ENCODE measurements around the gene ARID5A. TPM values are rescaled to one million over a fixed set of nuclear protein-coding genes. Genes with fewer than 3 reads are reported as not detected.
A peak's percentile ranks its signal among the peaks of the same experiment; 100 is the strongest.

Gene ARID5A
- total and polyA plus RNA-seq, 4 donors: 5.2 to 12.2 (median 9.5) TPM

- Histone ChIP-seq H3K9me3 (ENCODE audit: control insufficient read depth, insufficient read depth, low read length) (no peaks in the 10 kb centered on the region), H3K27ac (ENCODE audit: low read depth, low read length) (no peak overlapping the region)
- WGBS (ENCODE audit: insufficient coverage): 16% methylated on average over 6 of the region's 6 CpGs
These were observed 11.2 kb downstream of the ARID5A start for GRCh38 chr2:96547731-96548171.

DNA sequence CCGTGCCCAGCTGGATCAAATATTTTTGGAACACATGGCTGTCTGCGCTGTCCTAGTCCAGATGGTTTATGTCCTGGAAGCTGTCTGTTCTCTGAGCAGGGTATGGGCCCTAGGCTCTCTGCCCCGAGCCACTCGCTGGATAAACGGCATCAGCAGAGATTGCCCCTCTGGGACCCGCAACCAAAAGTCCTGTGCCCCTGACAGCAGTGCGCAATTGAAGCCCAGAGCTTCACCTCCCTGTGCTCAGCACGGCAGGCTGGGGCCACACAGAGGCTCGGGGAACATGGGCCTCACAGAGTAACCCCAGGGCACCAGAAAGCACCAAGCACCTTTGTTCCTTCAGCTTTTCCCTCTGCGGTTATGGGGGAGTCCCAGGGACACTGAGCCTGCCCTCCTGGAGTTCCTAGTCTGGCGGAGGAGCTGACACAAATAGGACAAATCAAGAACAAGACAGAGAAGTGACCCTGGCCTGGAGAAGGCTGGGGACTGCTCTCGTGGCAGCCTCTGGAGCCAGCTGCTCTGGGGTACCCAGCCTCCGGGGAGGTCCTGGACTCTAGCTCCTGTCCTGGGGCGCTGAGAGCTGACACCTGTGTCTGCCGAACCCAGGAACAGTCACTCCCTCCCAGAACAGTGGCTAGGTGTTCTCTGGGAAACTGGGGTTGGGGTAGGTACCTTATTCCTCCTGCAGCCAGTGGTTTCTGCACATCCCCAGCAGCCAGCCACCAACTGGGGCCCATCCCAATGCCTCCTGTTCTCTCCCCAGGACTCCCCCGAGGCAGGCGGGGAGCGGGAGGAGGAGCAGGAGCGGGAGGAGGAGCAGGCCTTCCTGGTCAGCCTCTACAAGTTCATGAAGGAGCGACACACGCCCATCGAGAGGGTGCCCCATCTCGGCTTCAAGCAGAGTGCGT is 12.3 kb downstream of the ARID5A start:
- Histone ChIP-seq H3K9me3 (ENCODE audit: control insufficient read depth, insufficient read depth, low read length) (no peaks in the 10 kb centered on the region), H3K36me3 (ENCODE audit: control insufficient read depth, insufficient read depth, low read length) (peaks cover 58% of the 10 kb centered on the region), H3K4me1 (ENCODE audit: control insufficient read depth, insufficient read depth, low read length) (peaks cover 14% of the 10 kb centered on the region), H3K27me3 (ENCODE audit: control insufficient read depth, insufficient read depth, low read length) (no peaks in the 10 kb centered on the region), H3K27ac (ENCODE audit: low read depth, low read length) (no peak overlapping the region), H3K4me3 (ENCODE audit: low read depth, low read length) (no peak overlapping the region)
- 89% methylated on average over 23 of the region's 24 CpGs for WGBS (ENCODE audit: insufficient coverage)
- no peak for DNase-seq (ENCODE audit: low read depth in 4 of 6, low spot score in 6 of 6)

More at GRCh38 chr2:96547731-96548171, 11.2 kb downstream of the ARID5A start:
- Histone ChIP-seq H3K4me3 (ENCODE audit: low read depth, low read length) (no peak overlapping the region), H3K4me1 (ENCODE audit: control insufficient read depth, insufficient read depth, low read length) (peaks cover 14% of the 10 kb centered on the region), H3K27me3 (ENCODE audit: control insufficient read depth, insufficient read depth, low read length) (no peaks in the 10 kb centered on the region), H3K36me3 (ENCODE audit: control insufficient read depth, insufficient read depth, low read length) (peaks cover 50% of the 10 kb centered on the region)
- DNase-seq (ENCODE audit: low read depth in 4 of 6, low spot score in 6 of 6): peak in 2 of 6 donors; percentile 71 to 79

DNA sequence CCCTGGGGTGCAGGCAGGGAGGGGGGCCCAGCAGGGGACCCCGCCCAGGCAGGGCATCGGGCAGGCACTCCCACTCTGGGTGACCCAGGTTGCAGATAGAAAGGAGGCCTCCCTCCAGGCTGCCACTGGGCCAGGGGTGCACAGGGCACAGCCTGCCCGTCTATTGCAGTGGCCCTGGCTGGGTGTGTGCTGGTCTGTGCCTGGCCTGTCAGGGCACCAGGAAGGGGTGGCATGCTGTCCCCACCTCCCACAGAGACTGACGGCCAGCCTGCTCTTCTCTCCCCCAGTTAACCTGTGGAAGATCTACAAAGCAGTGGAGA is 12.9 kb downstream of the ARID5A start:
- no peak for DNase-seq (ENCODE audit: low read depth in 4 of 6, low spot score in 6 of 6)
- WGBS (ENCODE audit: insufficient coverage): 77% methylated on average over 4 of the region's 4 CpGs
- Histone ChIP-seq H3K36me3 (ENCODE audit: control insufficient read depth, insufficient read depth, low read length) (peaks cover 58% of the 10 kb centered on the region), H3K9me3 (ENCODE audit: control insufficient read depth, insufficient read depth, low read length) (no peaks in the 10 kb centered on the region), H3K27ac (ENCODE audit: low read depth, low read length) (no peak overlapping the region), H3K4me1 (ENCODE audit: control insufficient read depth, insufficient read depth, low read length) (peaks cover 18% of the 10 kb centered on the region), H3K4me3 (ENCODE audit: low read depth, low read length) (no peak overlapping the region), H3K27me3 (ENCODE audit: control insufficient read depth, insufficient read depth, low read length) (no peaks in the 10 kb centered on the region)

DNA sequence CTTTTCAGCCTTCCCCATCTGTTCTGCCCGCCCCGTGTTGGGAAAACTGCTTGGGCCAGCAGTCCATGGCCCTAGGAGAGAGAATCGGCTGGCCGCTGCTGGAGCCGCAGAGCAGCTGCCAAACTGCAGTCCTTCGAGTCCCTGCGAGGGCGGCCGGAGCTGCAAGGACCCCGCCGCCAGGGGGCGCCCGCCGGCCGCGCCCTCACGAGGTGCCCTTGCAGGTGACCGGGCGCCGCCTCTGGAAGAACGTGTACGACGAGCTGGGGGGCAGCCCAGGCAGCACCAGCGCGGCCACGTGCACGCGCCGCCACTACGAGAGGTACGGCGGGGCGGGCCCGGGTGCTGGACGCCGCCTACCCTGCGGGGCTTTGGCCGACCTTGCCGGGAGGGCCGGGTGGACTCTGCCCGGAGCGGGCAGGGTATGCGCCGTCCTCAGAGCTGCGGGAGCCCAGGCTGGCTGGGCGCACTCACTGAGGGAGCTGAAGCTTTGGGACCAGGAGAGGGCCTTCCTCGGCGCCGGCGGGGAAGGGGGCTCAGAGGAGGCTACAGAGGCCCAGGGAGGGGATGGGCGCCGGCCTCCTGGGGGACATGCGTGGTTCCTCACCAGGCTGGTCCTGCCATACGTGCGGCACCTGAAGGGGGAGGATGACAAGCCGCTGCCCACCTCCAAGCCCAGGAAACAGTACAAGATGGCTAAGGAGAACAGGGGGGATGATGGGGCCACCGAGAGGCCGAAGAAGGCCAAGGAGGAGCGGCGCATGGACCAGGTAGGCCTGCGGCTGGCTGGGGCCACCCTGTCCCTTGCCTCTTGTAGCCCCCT is 13.6 kb downstream of the ARID5A start:
- WGBS (ENCODE audit: insufficient coverage): 62% methylated on average over 57 of the region's 61 CpGs
- H3K27me3 ChIP-seq (ENCODE audit: control insufficient read depth, insufficient read depth, low read length): no peaks in the 10 kb centered on the region
- no peaks in the 10 kb centered on the region for H3K9me3 ChIP-seq (ENCODE audit: control insufficient read depth, insufficient read depth, low read length)
- H3K27ac ChIP-seq (ENCODE audit: low read depth, low read length): no peak overlapping the region
- peaks cover 60% of the 10 kb centered on the region for H3K36me3 ChIP-seq (ENCODE audit: control insufficient read depth, insufficient read depth, low read length)
- H3K4me3 ChIP-seq (ENCODE audit: low read depth, low read length): no peak overlapping the region
- DNase-seq (ENCODE audit: low read depth in 4 of 6, low spot score in 6 of 6): no peak
- H3K4me1 ChIP-seq (ENCODE audit: control insufficient read depth, insufficient read depth, low read length): peaks cover 21% of the 10 kb centered on the region

DNA sequence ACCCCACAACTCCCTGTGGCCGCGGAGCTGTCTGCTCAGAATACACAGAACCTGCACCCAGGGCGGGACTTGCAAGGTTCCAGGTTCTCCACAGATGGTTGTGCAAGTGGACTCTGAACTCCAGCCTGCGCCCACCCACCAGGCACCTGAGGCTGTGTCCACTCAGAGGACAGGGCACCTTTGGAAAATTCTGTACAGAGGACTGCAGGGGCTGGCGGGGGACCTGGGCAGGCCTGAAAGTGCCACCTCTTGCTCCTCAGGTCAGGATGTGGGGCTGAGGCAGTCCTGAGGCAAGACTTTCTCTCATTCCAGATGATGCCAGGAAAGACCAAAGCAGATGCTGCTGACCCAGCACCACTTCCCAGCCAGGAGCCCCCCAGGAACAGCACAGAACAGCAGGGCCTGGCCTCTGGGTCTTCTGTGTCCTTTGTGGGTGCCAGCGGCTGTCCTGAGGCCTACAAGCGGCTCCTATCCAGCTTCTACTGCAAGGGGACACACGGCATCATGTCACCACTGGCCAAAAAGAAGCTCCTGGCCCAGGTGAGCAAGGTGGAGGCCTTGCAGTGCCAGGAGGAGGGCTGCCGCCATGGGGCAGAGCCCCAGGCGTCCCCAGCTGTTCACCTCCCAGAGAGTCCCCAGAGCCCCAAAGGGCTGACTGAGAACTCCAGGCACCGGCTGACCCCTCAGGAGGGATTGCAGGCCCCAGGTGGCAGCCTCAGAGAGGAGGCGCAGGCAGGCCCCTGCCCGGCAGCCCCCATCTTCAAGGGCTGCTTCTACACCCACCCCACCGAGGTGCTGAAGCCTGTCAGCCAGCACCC is 14.4 kb downstream of the ARID5A start:
- Histone ChIP-seq H3K9me3 (ENCODE audit: control insufficient read depth, insufficient read depth, low read length) (no peaks in the 10 kb centered on the region), H3K4me3 (ENCODE audit: low read depth, low read length) (no peak overlapping the region), H3K4me1 (ENCODE audit: control insufficient read depth, insufficient read depth, low read length) (peaks cover 21% of the 10 kb centered on the region), H3K27me3 (ENCODE audit: control insufficient read depth, insufficient read depth, low read length) (no peaks in the 10 kb centered on the region), H3K36me3 (ENCODE audit: control insufficient read depth, insufficient read depth, low read length) (peaks cover 60% of the 10 kb centered on the region), H3K27ac (ENCODE audit: low read depth, low read length) (no peak overlapping the region)
- no peak for DNase-seq (ENCODE audit: low read depth in 4 of 6, low spot score in 6 of 6)
- 97% methylated on average over 11 of the region's 14 CpGs for WGBS (ENCODE audit: insufficient coverage)

GRCh38 chr2:96551605-96552314 is 15.2 kb downstream of the ARID5A start:
- H3K27me3 ChIP-seq (ENCODE audit: control insufficient read depth, insufficient read depth, low read length): no peaks in the 10 kb centered on the region
- peaks cover 59% of the 10 kb centered on the region for H3K36me3 ChIP-seq (ENCODE audit: control insufficient read depth, insufficient read depth, low read length)
- H3K27ac ChIP-seq (ENCODE audit: low read depth, low read length): no peak overlapping the region
- peaks cover 21% of the 10 kb centered on the region for H3K4me1 ChIP-seq (ENCODE audit: control insufficient read depth, insufficient read depth, low read length)
- WGBS (ENCODE audit: insufficient coverage): 93% methylated on average over 24 of the region's 25 CpGs
- no peak for DNase-seq (ENCODE audit: low read depth in 4 of 6, low spot score in 6 of 6)
- no peak overlapping the region for H3K4me3 ChIP-seq (ENCODE audit: low read depth, low read length)
- no peaks in the 10 kb centered on the region for H3K9me3 ChIP-seq (ENCODE audit: control insufficient read depth, insufficient read depth, low read length)

DNA sequence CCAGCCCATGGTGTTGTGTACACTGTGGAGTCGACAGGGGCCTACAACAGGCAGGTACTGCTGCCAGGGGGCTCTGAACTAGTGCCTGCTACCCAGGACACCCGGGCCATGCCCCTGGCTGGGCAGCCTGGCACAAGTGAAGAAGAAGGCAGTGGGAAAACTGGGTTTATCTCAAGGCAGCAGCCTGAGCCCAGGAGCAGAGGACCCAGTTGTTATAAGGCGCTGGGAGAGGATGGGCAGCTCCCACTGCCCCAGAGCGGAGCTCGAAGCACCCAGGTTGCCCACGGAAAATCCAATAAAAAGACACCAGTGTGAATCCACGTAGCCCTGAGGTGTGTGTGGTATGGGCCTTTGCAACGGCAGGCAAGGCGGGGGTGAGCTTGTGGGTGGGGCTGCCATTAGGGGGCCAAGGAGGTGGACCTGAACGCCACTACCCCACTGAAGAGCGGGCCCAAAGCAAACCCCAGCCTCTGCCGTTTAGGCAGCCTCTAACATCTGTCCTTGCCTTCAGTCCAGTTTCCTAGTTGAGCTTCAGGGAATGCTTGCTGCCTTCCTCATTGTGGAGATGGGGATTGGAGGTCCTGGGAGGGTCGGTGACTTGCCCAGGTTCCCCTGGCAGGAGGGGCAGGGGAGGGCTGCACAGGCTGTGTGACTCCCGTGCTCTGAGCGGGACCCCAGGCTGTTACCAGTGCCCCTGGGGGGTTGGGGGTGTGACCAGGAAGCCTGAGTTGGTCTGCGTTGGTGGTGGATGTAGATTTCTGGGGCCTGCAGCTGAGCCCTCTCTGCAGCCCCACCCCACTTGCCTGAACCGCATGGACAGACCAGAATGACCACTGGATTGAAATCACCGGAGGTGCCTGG is 16.0 kb downstream of the ARID5A start:
- DNase-seq (ENCODE audit: low read depth in 4 of 6, low spot score in 6 of 6): no peak
- 87% methylated on average over 12 of the region's 18 CpGs for WGBS (ENCODE audit: insufficient coverage)
- H3K36me3 ChIP-seq (ENCODE audit: control insufficient read depth, insufficient read depth, low read length): peaks cover 53% of the 10 kb centered on the region
- no peak overlapping the region for H3K4me3 ChIP-seq (ENCODE audit: low read depth, low read length)
- no peaks in the 10 kb centered on the region for H3K9me3 ChIP-seq (ENCODE audit: control insufficient read depth, insufficient read depth, low read length)
- H3K4me1 ChIP-seq (ENCODE audit: control insufficient read depth, insufficient read depth, low read length): peaks cover 14% of the 10 kb centered on the region
- no peaks in the 10 kb centered on the region for H3K27me3 ChIP-seq (ENCODE audit: control insufficient read depth, insufficient read depth, low read length)
- H3K27ac ChIP-seq (ENCODE audit: low read depth, low read length): no peak overlapping the region

GRCh38 chr2:96553176-96553956 is 16.8 kb downstream of the ARID5A start:
- 90% methylated on average over 13 of the region's 16 CpGs for WGBS (ENCODE audit: insufficient coverage)
- DNase-seq (ENCODE audit: low read depth in 4 of 6, low spot score in 6 of 6): no peak
- Histone ChIP-seq H3K4me3 (ENCODE audit: low read depth, low read length) (no peak overlapping the region), H3K27me3 (ENCODE audit: control insufficient read depth, insufficient read depth, low read length) (no peaks in the 10 kb centered on the region), H3K9me3 (ENCODE audit: control insufficient read depth, insufficient read depth, low read length) (no peaks in the 10 kb centered on the region), H3K4me1 (ENCODE audit: control insufficient read depth, insufficient read depth, low read length) (peaks cover 13% of the 10 kb centered on the region), H3K27ac (ENCODE audit: low read depth, low read length) (no peak overlapping the region), H3K36me3 (ENCODE audit: control insufficient read depth, insufficient read depth, low read length) (peaks cover 53% of the 10 kb centered on the region)
